KMS-11 (cell line): Measurements from ENCODE around the gene SLC66A2.

ENCODE experiments used
- H2AFZ ChIP-seq: fragments of 200-600 bp; sonication (generic); 2 replicates; pipeline ENCODE4 v1.6.1; 2016; ENCODE audit warnings: antibody characterized with exemption, mixed run types, low read depth
- H3K27ac ChIP-seq: fragments of 200-600 bp; sonication (generic); 2 replicates; pipeline ENCODE4 v1.6.1; 2016; ENCODE audit warnings: mild to moderate bottlenecking, mixed run types
- H3K27me3 ChIP-seq: fragments of 200-600 bp; sonication (generic); 2 replicates; pipeline ENCODE4 v1.6.1; 2017; ENCODE audit warnings: mild to moderate bottlenecking, low read depth, mixed run types, moderate library complexity; ENCODE audit not compliant: insufficient read depth
- H3K36me3 ChIP-seq: fragments of 200-600 bp; sonication (generic); 2 replicates; pipeline ENCODE4 v1.6.1; 2017; ENCODE audit warnings: mild to moderate bottlenecking, mixed run types; ENCODE audit not compliant: insufficient read depth
- H3K4me1 ChIP-seq: fragments of 200-600 bp; sonication (generic); 2 replicates; pipeline ENCODE4 v1.6.1; 2016; ENCODE audit warnings: mild to moderate bottlenecking, low read depth, mixed run types; ENCODE audit not compliant: poor library complexity, severe bottlenecking
- H3K4me2 ChIP-seq: fragments of 200-600 bp; sonication (generic); 2 replicates; pipeline ENCODE4 v1.7.0; 2016; ENCODE audit warnings: mild to moderate bottlenecking, mixed run types
- H3K4me3 ChIP-seq: fragments of 200-600 bp; sonication (generic); IDR thresholded peaks from 2 replicates; pipeline ENCODE4 v1.6.1; 2017; ENCODE audit warnings: low read depth, low read length, mixed read lengths; ENCODE audit not compliant: insufficient read depth
- H3K79me2 ChIP-seq: fragments of 200-600 bp; sonication (generic); 2 replicates; pipeline ENCODE4 v1.6.1; 2016; ENCODE audit warnings: low read depth, mixed run types; ENCODE audit not compliant: insufficient read depth
- H3K9ac ChIP-seq: fragments of 200-600 bp; sonication (generic); 2 replicates; pipeline ENCODE4 v1.6.1; 2016; ENCODE audit warnings: mild to moderate bottlenecking, mixed run types
- H4K20me1 ChIP-seq: fragments of 200-600 bp; sonication (generic); 2 replicates; pipeline ENCODE4 v1.6.1; 2016; ENCODE audit warnings: mild to moderate bottlenecking, mixed run types; ENCODE audit not compliant: insufficient read depth
- TF ChIP-seq, protein P1 (sequence below): fragments of 200-600 bp; sonication (generic); conservative IDR thresholded peaks from 2 replicates; pipeline ENCODE4 v1.6.1; 2017; ENCODE audit warnings: low read depth, mild to moderate bottlenecking, antibody characterized with exemption, low read length, moderate library complexity, mixed read lengths

SLC66A2 gene

DNA sequence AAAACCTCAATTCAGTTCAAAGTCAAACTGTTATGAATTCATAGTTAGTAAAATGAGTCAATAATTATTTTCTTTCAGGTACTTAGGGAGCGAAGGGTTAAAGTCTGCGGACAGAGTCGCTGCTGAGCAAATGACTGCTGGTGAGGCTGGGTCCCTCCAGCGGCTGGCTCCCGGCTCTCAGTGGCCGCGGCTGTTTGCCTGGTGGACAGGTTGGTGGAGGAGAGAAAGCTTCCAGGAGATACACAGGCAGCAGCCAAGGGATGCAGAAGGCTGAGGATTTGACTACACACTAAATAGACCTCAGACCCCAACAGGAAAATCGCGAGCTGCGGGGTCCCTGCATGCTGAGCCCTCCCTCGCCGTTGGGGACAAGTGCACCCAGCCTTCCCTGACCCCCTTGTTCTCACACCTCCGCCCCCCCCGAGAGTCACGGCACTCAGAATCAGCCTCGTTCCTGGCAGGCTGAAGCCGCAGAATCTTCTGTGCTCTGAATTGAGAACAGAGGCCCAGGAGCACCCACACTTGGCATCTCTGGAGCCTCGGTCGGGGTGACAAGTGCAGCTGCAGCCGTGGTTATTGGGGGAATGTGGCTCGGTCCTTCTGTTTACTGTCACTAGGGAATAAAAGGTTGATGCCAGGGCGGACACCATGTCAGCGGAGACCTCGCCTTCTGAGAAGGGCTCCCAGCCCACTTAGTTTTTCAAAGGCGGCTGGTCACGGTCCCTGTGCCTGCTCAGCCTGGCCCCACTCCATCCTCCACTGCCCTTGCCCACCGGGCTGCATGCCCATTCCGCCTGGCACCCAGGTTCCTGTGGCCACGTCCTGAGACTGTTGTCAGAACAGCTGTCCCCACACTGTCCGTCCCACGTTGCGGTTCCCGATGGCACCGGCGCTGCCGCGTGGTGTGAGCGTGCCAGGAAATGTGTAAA is 74.0 kb downstream of the SLC66A2 start:
- no peak overlapping the region for H2AFZ ChIP-seq
- TF ChIP-seq, protein P1, sequence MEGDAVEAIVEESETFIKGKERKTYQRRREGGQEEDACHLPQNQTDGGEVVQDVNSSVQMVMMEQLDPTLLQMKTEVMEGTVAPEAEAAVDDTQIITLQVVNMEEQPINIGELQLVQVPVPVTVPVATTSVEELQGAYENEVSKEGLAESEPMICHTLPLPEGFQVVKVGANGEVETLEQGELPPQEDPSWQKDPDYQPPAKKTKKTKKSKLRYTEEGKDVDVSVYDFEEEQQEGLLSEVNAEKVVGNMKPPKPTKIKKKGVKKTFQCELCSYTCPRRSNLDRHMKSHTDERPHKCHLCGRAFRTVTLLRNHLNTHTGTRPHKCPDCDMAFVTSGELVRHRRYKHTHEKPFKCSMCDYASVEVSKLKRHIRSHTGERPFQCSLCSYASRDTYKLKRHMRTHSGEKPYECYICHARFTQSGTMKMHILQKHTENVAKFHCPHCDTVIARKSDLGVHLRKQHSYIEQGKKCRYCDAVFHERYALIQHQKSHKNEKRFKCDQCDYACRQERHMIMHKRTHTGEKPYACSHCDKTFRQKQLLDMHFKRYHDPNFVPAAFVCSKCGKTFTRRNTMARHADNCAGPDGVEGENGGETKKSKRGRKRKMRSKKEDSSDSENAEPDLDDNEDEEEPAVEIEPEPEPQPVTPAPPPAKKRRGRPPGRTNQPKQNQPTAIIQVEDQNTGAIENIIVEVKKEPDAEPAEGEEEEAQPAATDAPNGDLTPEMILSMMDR, result no peak
- no peaks in the 10 kb centered on the region for H3K4me1 ChIP-seq
- H3K4me2 ChIP-seq, result no peak overlapping the region
- peaks cover 24% of the 10 kb centered on the region for H3K27me3 ChIP-seq
- H3K79me2 ChIP-seq, result no peaks in the 10 kb centered on the region
- H3K27ac ChIP-seq, result no peak overlapping the region
- H3K36me3 ChIP-seq, result no peaks in the 10 kb centered on the region
- no peak overlapping the region for H3K9ac ChIP-seq
- no peak overlapping the region for H3K4me3 ChIP-seq
- H4K20me1 ChIP-seq, result no peaks in the 10 kb centered on the region

GRCh38 chr18:79876497-79876896 is 75.0 kb downstream of the SLC66A2 start:
- Histone ChIP-seq H3K27ac (no peak overlapping the region), H2AFZ (no peak overlapping the region), H3K4me1 (no peaks in the 10 kb centered on the region), H3K9ac (no peak overlapping the region), H3K4me3 (no peak overlapping the region), H3K4me2 (no peak overlapping the region), H3K36me3 (no peaks in the 10 kb centered on the region), H3K27me3 (peaks cover 24% of the 10 kb centered on the region), H4K20me1 (no peaks in the 10 kb centered on the region), H3K79me2 (no peaks in the 10 kb centered on the region)
- TF ChIP-seq, protein P1, result no peak

DNA sequence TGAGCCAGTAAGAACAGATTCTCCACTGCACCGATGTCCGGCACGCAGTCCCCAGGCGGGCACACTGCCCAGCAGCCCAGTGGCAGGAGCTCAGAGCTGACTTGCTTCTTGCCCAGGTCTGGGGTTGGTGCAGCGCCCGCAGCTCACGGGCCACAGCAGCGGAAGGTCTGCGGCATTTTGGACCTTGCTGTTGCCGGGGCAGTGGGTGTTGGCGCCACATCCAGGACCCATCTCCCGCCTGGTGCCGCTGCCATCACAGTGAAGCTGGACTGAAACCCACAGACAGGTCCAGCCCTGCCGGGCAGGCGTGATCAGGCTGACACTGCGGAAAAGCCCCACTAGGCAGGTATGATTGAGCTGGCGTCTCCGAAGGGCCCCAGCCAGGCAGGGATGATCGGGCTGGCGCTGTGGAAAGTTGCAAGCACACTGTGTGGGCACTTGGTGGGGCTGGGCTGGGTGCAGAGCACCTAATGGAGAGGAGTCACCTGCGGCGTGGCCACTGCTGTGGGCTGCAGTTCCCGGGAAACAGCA is 75.5 kb downstream of the SLC66A2 start:
- Histone ChIP-seq H3K9ac (no peak overlapping the region), H3K36me3 (no peaks in the 10 kb centered on the region), H3K4me1 (no peaks in the 10 kb centered on the region), H2AFZ (no peak overlapping the region), H3K27me3 (peaks cover 24% of the 10 kb centered on the region), H3K79me2 (no peaks in the 10 kb centered on the region), H3K27ac (no peak overlapping the region), H4K20me1 (no peaks in the 10 kb centered on the region), H3K4me2 (no peak overlapping the region), H3K4me3 (no peak overlapping the region)
- TF ChIP-seq, protein P1, result no peak

GRCh38 chr18:79875531-79875919 is 75.9 kb downstream of the SLC66A2 start:
- no peaks in the 10 kb centered on the region for H3K36me3 ChIP-seq
- no peaks in the 10 kb centered on the region for H3K79me2 ChIP-seq
- H4K20me1 ChIP-seq, result no peaks in the 10 kb centered on the region
- no peaks in the 10 kb centered on the region for H3K4me1 ChIP-seq
- H3K27me3 ChIP-seq, result peaks cover 24% of the 10 kb centered on the region
- H3K4me2 ChIP-seq, result no peak overlapping the region
- TF ChIP-seq, protein P1, result no peak
- no peak overlapping the region for H3K9ac ChIP-seq
- no peak overlapping the region for H3K27ac ChIP-seq
- no peak overlapping the region for H2AFZ ChIP-seq
- no peak overlapping the region for H3K4me3 ChIP-seq
